Stimulated activated CD8-positive, alpha-beta memory T cell treated with anti-CD3 and anti-CD28 coated beads, Interleukin-15, amount 100 ng/mL, for 24 hours (primary cell): ENCODE measurements around the gene KIAA1671.

Source experiments
- DNase-seq: peaks from one replicate; pipeline ENCODE4 v3.0.0-alpha.2; 2020; ENCODE audit warnings: low read depth

The KIAA1671 gene

DNA sequence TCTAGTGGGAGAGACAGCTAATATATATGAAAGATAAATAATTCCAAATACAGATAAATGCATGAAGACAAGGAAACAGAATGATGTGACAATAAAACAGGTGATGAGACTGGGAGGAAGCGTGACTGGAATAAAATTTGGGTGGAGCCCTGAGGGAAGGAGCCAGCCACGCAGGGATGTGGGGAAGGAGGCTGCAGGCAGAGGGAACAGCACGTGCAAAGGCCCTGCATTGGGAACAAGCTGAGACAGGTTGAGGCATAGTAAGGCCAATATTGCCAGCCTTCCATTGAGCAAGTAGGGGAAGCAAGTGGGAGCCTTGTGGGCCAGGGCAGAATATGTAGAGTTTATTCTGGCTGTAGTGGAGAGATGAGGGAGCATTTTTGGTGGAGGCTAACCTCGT lies 139.6 kb downstream of the KIAA1671 start:
- no peak for DNase-seq

DNA sequence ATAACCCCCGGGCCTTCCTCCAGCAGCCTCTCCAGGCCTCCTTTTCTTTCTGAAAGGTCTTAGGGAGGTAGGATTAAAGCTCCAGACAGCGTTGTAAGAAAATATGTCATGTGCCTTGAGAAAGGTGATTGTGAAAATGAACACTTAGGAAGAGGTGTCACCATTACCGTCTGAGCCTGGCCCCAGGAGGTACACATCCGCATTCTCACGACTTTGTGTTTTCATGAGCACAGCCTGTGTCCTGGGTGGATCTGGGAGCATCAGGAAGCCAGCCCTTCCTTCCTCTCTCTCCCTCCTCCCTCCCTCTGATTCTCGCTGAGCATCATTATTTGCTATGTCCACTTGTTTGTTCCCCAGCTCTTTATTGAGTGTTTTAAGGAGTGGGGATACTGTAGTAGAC lies 142.1 kb downstream of the KIAA1671 start:
- DNase-seq: no peak

DNA sequence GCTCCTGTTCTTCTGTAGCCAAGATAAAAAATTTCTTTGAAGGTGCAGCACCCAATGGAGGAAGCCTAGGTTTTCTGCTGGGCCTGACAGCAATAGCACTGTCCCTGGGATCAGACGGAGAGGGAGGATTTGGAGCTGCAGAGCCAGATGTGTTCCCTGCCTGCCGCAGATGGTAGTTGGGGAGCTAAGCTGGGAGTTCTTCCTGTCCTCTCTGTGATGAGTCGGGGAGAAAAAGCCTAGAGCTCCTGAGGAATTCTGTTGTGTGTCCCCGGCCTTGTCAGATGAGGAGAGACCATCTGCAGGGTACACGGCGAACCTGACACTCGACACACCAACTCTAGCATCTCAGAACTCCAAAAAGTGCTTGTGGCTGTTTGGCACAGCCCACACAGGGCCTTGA lies 143.4 kb downstream of the KIAA1671 start:
- no peak for DNase-seq

DNA sequence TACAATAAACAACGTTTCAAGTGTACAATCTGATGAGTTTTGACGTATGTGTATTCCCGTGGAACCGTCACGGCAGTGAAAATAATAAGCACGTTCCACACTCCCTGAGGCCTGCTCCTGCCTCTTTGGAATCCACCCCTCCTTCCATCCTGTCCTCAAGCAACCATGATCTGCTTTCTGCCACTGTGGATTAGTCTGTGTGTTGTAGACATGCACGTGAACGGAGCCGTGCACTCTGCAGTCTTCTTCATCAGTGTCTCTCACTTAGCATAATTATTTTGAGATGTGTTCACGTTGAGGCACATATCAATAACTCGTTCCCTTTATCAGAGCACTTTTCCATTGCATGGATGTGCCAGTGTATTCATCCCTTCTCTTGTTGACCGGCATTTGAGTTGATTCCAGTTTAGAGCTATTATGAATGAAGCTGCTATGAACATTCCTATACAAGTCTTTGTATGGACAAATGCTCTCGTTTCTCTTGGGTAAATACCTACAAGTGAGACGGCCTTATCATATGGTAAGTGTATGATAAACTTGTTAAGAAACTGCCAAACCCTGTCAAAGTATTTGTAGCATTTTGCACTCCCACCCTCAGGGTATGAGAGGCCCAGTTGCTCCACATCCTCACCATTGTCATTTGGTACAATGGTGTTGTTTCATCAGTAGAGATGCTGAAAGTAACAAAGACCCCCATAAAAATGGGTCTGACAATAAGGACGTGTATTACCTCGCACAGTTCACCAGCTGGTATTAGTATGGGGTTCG lies 144.3 kb downstream of the KIAA1671 start:
- DNase-seq: no peak

DNA sequence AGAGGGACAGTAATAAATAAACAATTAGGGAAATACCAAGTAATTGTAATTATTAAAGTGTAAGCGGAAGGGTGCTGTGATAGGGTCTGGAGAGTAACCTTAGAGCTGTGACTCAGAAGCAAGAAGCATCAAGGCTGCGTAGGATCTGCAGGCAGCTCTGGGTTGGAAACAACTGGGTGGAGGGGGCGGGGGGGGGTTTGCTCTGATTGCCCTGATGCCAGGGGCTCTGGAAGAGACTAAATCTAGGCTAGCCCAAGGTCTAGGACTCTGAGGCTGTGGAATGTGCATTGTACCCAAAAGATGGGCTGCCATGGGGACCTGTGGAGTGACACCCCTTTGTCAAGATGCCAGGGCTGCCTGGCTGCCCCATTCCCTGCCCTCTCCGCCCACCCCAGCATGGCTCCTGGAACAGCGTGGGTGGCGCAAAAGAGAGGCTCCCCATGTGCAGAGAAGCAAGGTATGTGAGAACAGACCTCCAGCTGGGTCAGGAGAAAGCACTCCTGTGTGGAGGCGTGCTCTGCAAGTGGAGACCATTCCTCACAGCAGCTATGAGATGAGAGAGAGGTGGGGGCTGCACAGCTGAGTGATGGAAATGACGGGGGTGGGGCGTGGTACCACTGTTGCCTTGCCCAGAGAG lies 146.0 kb downstream of the KIAA1671 start:
- no peak for DNase-seq

DNA sequence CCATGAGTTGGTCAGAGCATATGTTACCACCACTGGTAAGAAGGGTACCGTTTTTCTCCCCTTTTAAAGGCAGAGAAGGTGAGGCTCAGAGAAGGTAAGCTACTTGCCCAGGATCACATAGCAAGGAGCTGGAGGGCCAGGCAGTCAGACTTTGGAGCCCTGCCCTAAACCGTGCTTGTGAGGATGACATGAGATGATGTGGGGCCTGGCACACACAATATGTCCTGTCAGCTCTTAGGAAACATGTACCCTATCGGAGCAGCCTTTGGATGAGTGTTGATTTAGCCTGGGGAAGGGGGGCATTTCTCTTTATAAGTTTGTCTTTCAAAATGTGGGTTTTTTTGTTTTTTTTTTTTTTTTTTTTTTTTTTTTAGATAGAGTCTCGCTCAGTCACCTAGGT lies 146.7 kb downstream of the KIAA1671 start:
- DNase-seq: no peak

DNA sequence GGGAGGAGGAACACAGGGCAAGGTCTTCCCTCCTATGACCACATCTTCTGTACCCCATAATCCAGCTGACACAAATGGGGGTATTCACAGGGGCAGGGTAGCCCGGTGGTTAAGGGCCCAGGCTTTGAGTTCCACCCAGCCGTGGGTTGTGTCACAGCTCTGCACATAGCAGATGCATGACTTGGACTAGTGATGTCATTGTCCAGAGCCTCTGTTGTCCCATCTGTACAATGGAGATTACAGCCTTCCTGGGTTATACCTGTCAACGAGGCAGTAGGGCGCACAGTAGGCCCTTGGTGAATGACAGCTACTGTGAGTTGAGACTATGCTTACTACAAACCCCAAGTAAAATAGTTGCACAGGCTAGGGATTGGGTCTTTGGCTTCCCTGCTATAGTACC lies 147.9 kb downstream of the KIAA1671 start:
- DNase-seq: no peak

DNA sequence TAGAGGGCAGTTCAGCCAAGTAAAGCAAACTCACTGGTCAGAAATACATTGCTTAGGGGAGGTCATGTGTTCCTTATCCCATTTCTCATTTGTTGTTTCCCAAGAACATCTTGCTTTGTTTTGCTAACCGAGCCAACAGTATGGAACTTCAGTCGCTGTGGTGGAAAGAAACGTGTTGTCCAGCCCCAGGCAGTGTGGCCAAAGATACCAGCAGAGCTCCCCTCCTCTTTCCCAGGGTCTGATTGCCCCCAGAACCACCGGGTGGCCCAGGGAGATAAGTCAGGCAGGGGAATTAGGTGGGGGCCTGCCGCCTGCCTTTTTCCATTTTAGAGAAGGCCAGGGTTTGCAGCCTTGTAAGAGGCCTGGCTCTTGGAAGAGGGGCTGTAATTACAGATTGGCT lies 148.4 kb downstream of the KIAA1671 start:
- DNase-seq: no peak

DNA sequence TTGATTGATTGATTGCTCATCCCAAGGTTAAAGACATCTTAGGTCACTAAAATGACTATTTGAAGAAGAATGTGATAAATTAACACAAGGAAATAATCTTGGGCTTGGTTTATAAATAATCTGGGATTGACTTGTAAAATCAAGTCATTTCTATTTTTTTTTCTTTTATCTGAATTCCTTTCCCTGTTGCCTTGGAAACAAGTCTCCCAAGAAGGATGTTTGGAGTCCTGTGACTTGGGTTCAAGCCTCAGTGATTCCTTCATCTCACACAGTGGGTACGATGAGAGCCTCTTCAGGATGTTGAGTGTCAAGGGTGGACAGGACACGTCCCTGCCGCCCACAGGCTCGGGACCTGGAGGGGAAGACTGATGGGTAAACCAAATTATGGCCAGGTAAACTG lies 149.0 kb downstream of the KIAA1671 start:
- DNase-seq: no peak

DNA sequence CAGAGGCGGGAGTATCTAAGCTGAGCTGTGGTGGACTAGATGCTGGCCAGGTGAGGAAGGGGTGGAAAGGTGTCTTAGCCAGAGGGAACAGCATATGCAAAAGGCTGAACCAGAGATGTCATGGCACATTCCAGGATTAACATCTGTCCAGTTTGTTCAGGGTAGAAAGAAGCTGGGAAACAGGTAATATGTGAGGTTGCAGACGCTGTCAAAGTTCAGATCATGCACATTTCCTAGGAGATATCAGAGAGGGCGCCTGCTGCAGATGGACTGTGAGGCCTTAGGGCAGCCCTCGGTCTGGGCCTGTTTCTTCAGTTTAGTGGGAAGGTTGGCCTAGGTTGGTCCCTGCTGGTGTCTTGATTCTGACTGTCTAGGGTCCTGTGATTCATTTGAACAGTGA lies 149.5 kb downstream of the KIAA1671 start:
- DNase-seq: no peak

DNA sequence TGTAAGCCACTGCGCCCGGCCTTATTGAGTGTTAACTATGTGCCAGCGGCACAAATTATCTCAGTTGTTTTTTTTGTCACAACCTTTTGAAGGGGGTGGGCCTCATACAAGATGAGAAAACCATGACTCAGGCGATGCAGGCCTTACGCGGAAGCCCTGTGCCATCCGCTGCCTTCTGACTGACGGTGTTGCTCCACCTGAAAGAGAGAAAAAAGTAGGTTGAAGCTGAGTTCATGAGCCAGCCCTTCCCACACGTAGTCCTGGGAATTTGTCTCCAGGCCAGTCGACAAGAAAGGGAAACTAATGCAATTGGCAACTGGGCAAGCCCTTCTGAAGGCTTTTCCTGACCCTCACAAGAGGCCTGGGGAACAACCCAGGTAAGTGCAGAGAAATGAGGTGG lies 150.2 kb downstream of the KIAA1671 start:
- DNase-seq: no peak

DNA sequence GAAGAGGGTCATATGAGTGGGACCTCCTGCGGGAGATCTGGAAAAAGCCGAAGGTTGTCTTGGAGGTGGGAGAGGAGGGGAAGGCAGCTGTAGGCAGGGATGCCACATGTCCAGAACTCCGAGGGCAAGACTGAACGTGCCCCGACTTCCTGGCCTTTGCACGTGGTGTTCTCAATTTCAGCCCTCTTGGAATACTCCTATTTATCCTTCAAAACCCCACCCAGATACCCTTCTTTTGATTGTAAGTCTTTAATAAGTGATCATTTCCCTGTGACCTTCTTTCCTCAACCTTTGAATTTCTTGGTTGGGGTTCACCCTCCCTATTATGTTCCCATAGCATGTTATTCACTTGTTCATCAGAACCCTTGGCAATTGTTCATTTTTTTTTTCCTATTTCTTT lies 151.9 kb downstream of the KIAA1671 start:
- DNase-seq: no peak

DNA sequence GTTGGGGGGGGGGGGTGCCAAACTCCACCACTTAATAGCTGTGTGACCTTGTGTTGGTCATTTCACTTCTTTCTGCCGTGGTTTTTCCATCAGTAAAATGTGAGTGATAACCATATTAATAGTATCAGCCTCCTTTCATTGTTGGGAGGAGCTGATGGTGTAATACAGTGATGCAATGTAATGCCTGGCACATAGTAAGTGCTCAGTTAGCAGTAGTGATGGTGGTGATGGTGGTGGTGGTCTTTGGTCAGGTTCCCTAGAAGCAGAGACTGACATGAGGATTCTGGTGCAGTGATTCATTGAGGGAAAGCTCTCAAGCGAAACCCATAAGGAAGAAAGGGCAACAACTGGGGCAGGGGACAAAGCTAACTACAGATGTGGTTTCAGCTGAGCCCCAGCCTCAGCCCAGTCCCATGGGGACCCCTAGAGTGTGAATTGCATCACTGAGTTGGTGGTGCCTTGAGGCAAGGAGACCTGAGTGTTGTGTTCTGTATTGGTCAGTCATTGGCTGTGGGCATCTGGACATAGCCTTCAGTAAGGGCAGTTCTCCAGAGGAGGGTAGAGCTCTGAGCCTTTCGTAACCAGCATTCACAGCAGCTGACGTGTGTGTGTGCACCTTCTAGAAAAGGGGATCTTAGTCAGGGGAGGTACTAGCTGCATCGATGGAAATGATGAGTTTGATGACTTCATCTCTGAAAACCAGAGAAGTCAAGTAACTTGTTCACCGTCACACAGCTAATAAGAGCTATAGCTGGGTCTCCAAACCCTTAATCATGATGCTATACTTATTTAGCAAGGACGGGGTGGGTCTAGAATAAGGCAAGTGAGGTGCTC lies 153.5 kb downstream of the KIAA1671 start:
- no peak for DNase-seq

DNA sequence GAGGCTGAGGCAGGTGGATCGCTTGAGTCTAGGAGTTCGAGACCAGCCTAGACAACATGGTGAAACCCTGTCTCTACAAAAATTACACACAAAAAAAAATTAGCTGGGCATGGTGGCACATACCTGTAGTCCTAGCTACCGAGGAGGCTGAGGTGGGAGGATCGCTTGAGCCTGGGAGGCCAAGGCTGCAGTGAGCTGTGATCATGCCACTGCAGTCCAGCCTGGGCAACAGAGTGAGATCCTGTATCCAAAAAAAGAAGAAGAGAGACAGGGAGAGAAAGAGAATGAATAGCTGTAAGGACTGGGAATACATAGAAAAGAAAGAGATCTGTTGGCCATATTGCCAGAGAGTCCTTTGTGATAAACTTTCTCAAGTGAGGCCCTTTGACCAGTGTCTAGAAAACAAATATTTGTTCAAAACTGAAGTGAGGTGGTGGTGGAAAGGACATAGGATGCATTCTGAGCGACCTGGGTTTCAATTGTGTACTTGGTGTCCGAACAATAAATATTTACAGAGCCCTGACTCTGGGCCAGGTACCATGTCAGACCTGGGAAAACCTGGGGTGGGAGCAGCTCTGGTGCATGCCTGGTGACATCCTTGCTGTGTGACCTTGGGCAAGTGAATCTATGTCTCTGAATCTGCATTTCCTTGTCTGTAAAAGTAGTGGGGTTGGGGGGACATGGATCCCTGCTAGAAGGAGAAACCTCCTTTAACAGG lies 157.5 kb downstream of the KIAA1671 start:
- DNase-seq: no peak

DNA sequence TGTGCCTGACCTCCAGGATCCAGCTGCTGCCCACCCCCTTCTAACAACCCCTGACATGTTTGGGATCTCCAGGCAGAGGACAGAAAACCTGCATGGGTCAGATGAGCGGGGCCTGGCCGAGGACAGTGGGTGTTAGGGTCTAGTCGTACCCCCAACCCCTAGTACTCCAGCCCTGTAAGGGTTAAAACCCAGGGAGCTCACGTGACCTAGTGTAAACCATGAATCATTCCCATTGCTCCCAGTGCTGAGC lies 158.0 kb downstream of the KIAA1671 start:
- no peak for DNase-seq

DNA sequence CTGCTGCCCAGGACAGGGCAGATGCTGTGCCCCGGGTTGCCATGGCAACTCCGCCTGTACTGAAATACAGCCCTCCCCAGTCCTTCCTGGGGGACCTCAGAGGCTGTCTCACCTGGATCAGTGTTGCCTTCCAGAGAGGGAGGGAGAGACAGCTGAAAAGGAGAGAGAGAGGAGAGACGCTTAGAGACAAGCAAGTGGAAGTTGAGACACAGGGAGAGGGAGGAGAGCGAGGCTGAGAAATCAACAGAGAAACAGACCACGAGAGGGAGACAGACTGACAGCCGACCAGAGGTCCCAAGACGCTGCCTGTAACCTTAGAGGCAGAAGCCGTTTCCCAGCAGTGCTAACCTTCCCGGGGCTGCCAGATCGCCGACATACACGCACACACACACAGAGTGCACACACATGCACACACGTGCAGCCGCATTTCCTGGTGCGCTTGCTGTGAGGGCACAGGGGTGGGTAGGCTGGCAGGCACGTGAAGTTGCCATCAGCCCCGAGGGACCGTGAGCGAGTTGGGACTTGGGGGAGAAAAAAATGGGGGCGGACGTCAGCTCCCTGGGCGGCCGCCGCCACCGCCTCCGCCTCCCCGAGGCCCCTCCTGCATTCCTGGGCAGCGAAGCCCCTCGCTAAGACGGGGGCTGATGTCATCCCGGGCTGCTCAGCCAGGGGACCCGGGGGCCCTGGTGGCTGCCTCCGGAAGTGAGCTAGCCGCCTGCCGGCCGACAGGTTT lies 158.5 kb downstream of the KIAA1671 start:
- DNase-seq: no peak

DNA sequence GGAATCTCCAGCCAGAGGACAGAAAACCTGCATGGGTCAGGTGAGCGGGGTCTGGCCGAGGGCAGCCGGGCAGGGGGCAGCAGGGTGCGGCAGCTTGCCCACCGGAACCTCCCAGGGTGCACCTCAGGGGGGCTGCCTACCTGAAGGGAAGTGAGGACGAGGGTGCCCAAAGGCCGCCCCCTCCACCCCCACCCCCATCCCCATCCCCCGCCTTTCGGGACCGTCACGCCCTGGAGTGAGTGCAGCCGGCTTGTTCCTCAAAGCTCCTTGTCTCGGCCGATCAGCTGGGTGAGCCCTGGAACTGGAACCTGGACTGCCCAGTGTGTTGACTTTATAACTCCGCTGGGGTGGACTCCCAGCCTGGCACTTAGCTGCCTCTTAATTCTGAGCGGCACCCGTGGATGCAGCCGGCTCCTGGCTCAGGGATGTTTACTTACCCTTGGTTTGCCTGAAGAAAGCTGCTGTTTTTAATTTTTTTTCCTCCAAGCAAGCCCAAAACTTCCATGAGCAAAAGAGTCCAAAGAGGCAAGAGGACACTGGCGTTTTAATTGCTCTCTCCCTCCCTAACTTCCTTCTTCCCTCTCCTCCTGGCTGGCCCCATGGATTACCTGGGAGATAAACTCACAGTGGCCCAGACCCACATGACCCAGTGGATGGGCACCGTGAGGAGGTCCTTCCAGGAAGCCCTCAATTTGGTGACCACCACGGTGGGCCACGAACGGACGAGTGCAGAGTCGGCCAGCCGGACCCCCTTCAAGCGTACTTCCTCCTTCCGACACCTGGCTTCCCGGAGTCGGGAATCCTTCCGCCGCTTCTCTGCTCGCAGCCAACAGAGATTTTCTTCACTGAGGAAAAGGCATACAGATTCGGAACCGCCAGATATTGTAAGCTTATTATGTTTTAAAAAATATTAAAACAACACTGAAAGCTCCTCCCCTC lies 159.3 kb downstream of the KIAA1671 start:
- DNase-seq: no peak

DNA sequence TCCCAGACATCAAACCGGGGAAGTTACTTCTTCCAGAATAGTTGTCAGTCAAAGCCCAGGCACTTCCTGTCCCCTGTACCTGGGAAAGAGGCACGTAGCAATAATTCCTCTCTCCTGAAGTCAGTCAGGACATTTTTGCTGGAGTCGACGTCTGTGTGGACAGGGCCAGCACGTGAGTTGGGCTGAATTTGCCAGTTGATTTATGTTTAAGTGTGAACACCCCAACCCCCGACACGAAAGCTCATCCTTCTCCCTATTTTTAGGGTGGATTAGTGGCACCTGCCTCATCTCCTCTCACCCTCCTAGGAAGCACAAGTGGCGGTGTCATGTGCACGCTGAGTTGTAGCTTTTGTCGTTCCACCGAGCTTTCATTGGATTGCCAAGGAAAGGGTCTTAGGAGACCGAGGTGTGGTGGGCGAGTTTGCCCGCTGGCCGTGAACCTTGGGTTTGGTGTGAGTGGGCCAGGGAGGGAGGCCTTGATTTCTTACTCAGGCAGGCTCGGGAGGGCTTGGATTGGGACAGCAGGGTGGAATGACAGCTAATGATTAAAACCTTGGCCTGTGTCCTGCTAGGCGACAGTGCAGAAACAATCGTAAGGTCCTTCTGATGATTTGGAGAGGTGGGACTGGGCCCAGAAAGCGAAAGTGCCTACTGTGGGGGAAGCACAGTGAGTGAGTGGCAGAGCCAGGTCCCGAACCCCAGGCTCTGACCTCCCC lies 160.2 kb downstream of the KIAA1671 start:
- no peak for DNase-seq

DNA sequence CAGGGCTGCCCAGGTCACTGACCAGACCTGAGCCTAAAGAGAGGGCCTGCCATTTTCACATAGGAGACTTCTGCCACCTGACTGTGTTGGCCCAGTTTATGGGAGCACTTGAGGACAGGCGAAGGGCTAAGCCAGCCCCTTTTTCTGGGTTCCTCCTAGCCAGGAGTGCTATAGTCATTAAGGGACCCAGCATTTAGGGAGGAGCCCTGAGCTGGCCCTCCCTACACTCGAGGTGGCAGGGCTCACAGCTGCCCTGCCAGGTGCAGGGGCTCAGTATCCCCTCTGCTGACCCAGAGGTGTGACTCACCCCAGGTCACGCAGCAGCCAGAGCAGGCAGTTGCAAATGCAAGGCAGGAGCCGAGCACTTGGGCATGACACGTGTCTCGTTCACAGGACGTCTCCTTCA lies 160.8 kb downstream of the KIAA1671 start:
- DNase-seq: no peak
